GM12801 (cell line): ENCODE results near the gene MACROD2.

ENCODE experiments used
- CTCF ChIP-seq: IDR thresholded peaks from one replicate; pipeline ENCODE4 v1.5.1; 2011; ENCODE audit warnings: control low read depth; ENCODE audit not compliant: insufficient read length; ENCODE audit errors: extremely low read depth

Gene MACROD2

GRCh38 chr20:15622368-15622767 is 1627.1 kb downstream of the MACROD2 start:
- TF ChIP-seq CTCF = no peak

GRCh38 chr20:15623215-15623614 is 1627.9 kb downstream of the MACROD2 start:
- no peak for TF ChIP-seq CTCF

- TF ChIP-seq CTCF = no peak
Observed at GRCh38 chr20:15625981-15626380, 1630.7 kb downstream of the MACROD2 start.

GRCh38 chr20:15627089-15627488 is 1631.8 kb downstream of the MACROD2 start:
- no peak for TF ChIP-seq CTCF

GRCh38 chr20:15627501-15627903 is 1632.2 kb downstream of the MACROD2 start:
- no peak for TF ChIP-seq CTCF

- TF ChIP-seq CTCF = no peak
Observed at GRCh38 chr20:15628851-15629353, 1633.6 kb downstream of the MACROD2 start.

GRCh38 chr20:15630360-15630759 is 1635.0 kb downstream of the MACROD2 start:
- no peak for TF ChIP-seq CTCF

GRCh38 chr20:15632680-15633079 is 1637.4 kb downstream of the MACROD2 start:
- TF ChIP-seq CTCF = no peak
